Ishikawa (cell line): Measurements from ENCODE around the gene HDAC9.

Experiments
- CEBPB ChIP-seq: IDR thresholded peaks from 2 replicates; pipeline ENCODE4 v1.6.1; 2012
- CREB1 ChIP-seq: IDR thresholded peaks from 2 replicates; pipeline ENCODE4 v1.6.1; 2012; ENCODE audit warnings: low read depth
- EGR1 ChIP-seq: IDR thresholded peaks from 2 replicates; pipeline ENCODE4 v1.6.1; 2012
- EP300 ChIP-seq: IDR thresholded peaks from 2 replicates; pipeline ENCODE4 v1.6.1; 2012; ENCODE audit warnings: borderline replicate concordance
- FOXM1 ChIP-seq: IDR thresholded peaks from 2 replicates; pipeline ENCODE4 v1.6.1; 2012; ENCODE audit warnings: low read depth, borderline replicate concordance
- MAX ChIP-seq: IDR thresholded peaks from 2 replicates; pipeline ENCODE4 v1.6.1; 2012
- NFIC ChIP-seq: IDR thresholded peaks from 2 replicates; pipeline ENCODE4 v1.6.1; 2012
- RAD21 ChIP-seq: IDR thresholded peaks from 2 replicates; pipeline ENCODE4 v1.6.1; 2012; ENCODE audit warnings: low read depth
- REST ChIP-seq: IDR thresholded peaks from 2 replicates; pipeline ENCODE4 v1.6.1; 2012; ENCODE audit warnings: low read depth, mild to moderate bottlenecking
- TAF1 ChIP-seq: IDR thresholded peaks from 2 replicates; pipeline ENCODE4 v1.6.1; 2012; ENCODE audit warnings: low read depth, mild to moderate bottlenecking
- TCF12 ChIP-seq: IDR thresholded peaks from 2 replicates; pipeline ENCODE4 v1.6.1; 2012; ENCODE audit warnings: low read depth
- TEAD4 ChIP-seq: IDR thresholded peaks from 2 replicates; pipeline ENCODE4 v1.6.1; 2012
- USF1 ChIP-seq: IDR thresholded peaks from 2 replicates; pipeline ENCODE4 v1.6.1; 2012
- YY1 ChIP-seq: IDR thresholded peaks from 2 replicates; pipeline ENCODE4 v1.6.1; 2012; ENCODE audit warnings: low read depth
- ZBTB7A ChIP-seq: IDR thresholded peaks from 2 replicates; pipeline ENCODE4 v1.6.1; 2012; ENCODE audit warnings: low read depth

The HDAC9 gene

GRCh38 chr7:18768256-18768655, 272.7 kb downstream of the HDAC9 start:
- no peak for TF ChIP-seq EP300

- TF ChIP-seq REST (no peak), CREB1 (no peak), MAX (no peak), FOXM1 (no peak), CEBPB (no peak), EP300 (no peak), RAD21 (no peak), ZBTB7A (no peak), TEAD4 (no peak), USF1 (no peak), EGR1 (no peak), YY1 (no peak)
Observed at GRCh38 chr7:18770154-18770811, 274.7 kb downstream of the HDAC9 start.

- TF ChIP-seq YY1 (no peak), EGR1 (no peak), CREB1 (no peak), NFIC (no peak), RAD21 (no peak), MAX (no peak), TEAD4 (no peak), REST (no peak), FOXM1 (no peak), USF1 (no peak)
Observed at GRCh38 chr7:18770822-18771221, 275.3 kb downstream of the HDAC9 start.

GRCh38 chr7:18771834-18772566, 276.5 kb downstream of the HDAC9 start:
- TF ChIP-seq FOXM1 = no peak
- no peak for TF ChIP-seq TAF1
- TF ChIP-seq MAX = no peak
- TF ChIP-seq RAD21 = no peak
- TF ChIP-seq REST = no peak
- TF ChIP-seq EP300 = no peak
- TF ChIP-seq TCF12 = no peak
- no peak for TF ChIP-seq NFIC
- no peak for TF ChIP-seq CREB1
- no peak for TF ChIP-seq EGR1
- no peak for TF ChIP-seq TEAD4
- TF ChIP-seq CEBPB = no peak
- TF ChIP-seq ZBTB7A = no peak
- TF ChIP-seq USF1 = no peak
- TF ChIP-seq YY1 = no peak
